Panc1 (cell line): Measurements from ENCODE around the gene GRHL1. TPM values are rescaled to one million over a fixed set of nuclear protein-coding genes. Genes with fewer than 3 reads are reported as not detected.

ENCODE experiments used
- ATAC-seq: fragments of 200-7000 bp; cut with Tn5 transposase; 2 replicates; pipeline ENCODE4 v1.9.1; 2020; ENCODE audit warnings: mild to moderate bottlenecking, moderate library complexity
- BruUV-seq: library from RNA; stranded (reverse); fragments of 400-500 nt; replicated peaks from 2 replicates; lab custom pipeline; 2021; lab: Mats Ljungman, UMichigan
- CTCF ChIA-PET: fragments of 300-600 bp; sonication (Branson Sonifier 250); formaldehyde crosslinking; loops from one replicate; lab custom pipeline; 2022; ENCODE audit warnings: antibody characterized with exemption; lab: Charles Lee
- POLR2A ChIA-PET: fragments of 300-600 bp; sonication (Branson Sonifier 250); formaldehyde crosslinking; loops from one replicate; lab custom pipeline; 2022; ENCODE audit warnings: antibody characterized with exemption; lab: Charles Lee
- DNase-seq: peaks from one replicate; pipeline ENCODE4 v3.0.0-alpha.2; 2010; ENCODE audit warnings: low read depth, low spot score
- H3K27ac ChIP-seq: 2 replicates; pipeline ENCODE4 v1.5.1; 2011; ENCODE audit warnings: mild to moderate bottlenecking, low read length, inconsistent platforms
- H3K27me3 ChIP-seq: fragments of 200-500 bp; sonication (Bioruptor generic); 2 replicates; pipeline ENCODE4 v1.6.0; 2014; ENCODE audit warnings: low read length, inconsistent platforms; ENCODE audit not compliant: control insufficient read depth, insufficient read depth
- H3K36me3 ChIP-seq: fragments of 200-500 bp; sonication (Bioruptor generic); 2 replicates; pipeline ENCODE4 v1.5.1; 2014; ENCODE audit warnings: inconsistent platforms, mild to moderate bottlenecking, low read length, moderate library complexity; ENCODE audit not compliant: control insufficient read depth, insufficient read depth
- H3K4me1 ChIP-seq: 2 replicates; pipeline ENCODE4 v1.5.1; 2011; ENCODE audit warnings: inconsistent platforms, mild to moderate bottlenecking, low read length, moderate library complexity; ENCODE audit not compliant: control insufficient read depth, insufficient read depth
- H3K4me3 ChIP-seq, 2 experiments: 2 replicates each; pipeline ENCODE4 v1.5.1; 2011 to 2012; ENCODE audit warnings: low read depth in 2 of 2, low read length in 2 of 2, mild to moderate bottlenecking in 2 of 2, inconsistent platforms in 1 of 2, moderate library complexity in 1 of 2
- H3K9me3 ChIP-seq: fragments of 200-500 bp; sonication (Bioruptor generic); 2 replicates; pipeline ENCODE4 v1.5.1; 2014; ENCODE audit warnings: low read depth, mild to moderate bottlenecking, inconsistent platforms, low read length, moderate library complexity; ENCODE audit not compliant: control insufficient read depth, insufficient read depth
- POLR2AphosphoS5 ChIP-seq: IDR thresholded peaks from 2 replicates; pipeline ENCODE4 v1.6.1; 2012; ENCODE audit warnings: mild to moderate bottlenecking, low read depth, low read length, moderate library complexity
- SIN3A ChIP-seq: IDR thresholded peaks from 2 replicates; pipeline ENCODE4 v1.6.1; 2012; ENCODE audit warnings: low read depth, mild to moderate bottlenecking, low read length, moderate library complexity, borderline replicate concordance; ENCODE audit not compliant: insufficient read depth
- TCF7L2 ChIP-seq: IDR thresholded peaks from 2 replicates; pipeline ENCODE4 v1.6.1; 2011; ENCODE audit warnings: mild to moderate bottlenecking, low read depth, low read length, inconsistent platforms
- in situ Hi-C: cut with HindIII; loops from 2 replicates; pipeline ENCODE4 v1.10.0; 2016; ENCODE audit warnings: low sequenced_read_pairs, low pct_unique_long_range_greater_than_20kb
- intact Hi-C: fragments of 100-400 bp; cut with micrococcal nuclease; formaldehyde crosslinking; loops from one replicate; pipeline ENCODE4 v1.10.0; 2022; ENCODE audit not compliant: unreplicated experiment
- total RNA-seq: library from RNA; stranded (reverse); gene quantifications from one replicate; pipeline ENCODE4 v1.2.1, GENCODE V29; 2021; ENCODE audit not compliant: unreplicated experiment
- TF ChIP-seq, protein P1 (sequence below): fragments of 450-650 bp; IDR thresholded peaks from 2 replicates; pipeline ENCODE4 v1.5.1; 2017; ENCODE audit warnings: mild to moderate bottlenecking
- TF ChIP-seq, protein P2 (sequence below), 2 experiments: IDR thresholded peaks; 2 replicates each; pipeline ENCODE4 v1.6.1; 2011 to 2012; ENCODE audit warnings: low read depth in 2 of 2, control low read depth in 1 of 2, low read length in 1 of 2, mild to moderate bottlenecking in 1 of 2, moderate library complexity in 1 of 2; ENCODE audit not compliant: insufficient read depth in 1 of 2

The GRHL1 gene
- total RNA-seq, 1 experiment from 2014 or later = 4.7 TPM

- ChIA-PET POLR2A (no interaction called here), CTCF (no interaction called here)
- H3K9me3 ChIP-seq = no peaks in the 10 kb centered on the region
- no peaks in the 10 kb centered on the region for H3K36me3 ChIP-seq
- TF ChIP-seq, protein P1, sequence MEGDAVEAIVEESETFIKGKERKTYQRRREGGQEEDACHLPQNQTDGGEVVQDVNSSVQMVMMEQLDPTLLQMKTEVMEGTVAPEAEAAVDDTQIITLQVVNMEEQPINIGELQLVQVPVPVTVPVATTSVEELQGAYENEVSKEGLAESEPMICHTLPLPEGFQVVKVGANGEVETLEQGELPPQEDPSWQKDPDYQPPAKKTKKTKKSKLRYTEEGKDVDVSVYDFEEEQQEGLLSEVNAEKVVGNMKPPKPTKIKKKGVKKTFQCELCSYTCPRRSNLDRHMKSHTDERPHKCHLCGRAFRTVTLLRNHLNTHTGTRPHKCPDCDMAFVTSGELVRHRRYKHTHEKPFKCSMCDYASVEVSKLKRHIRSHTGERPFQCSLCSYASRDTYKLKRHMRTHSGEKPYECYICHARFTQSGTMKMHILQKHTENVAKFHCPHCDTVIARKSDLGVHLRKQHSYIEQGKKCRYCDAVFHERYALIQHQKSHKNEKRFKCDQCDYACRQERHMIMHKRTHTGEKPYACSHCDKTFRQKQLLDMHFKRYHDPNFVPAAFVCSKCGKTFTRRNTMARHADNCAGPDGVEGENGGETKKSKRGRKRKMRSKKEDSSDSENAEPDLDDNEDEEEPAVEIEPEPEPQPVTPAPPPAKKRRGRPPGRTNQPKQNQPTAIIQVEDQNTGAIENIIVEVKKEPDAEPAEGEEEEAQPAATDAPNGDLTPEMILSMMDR = no peak
- BruUV-seq = no TSS peak
- H3K27ac ChIP-seq = no peak overlapping the region
- in situ Hi-C loops (no loop called here), intact Hi-C loops (no loop called here)
- no peak for DNase-seq
- H3K27me3 ChIP-seq = no peaks in the 10 kb centered on the region
- H3K4me1 ChIP-seq = peaks cover 16% of the 10 kb centered on the region
- no peak overlapping the region for H3K4me3 ChIP-seq
- no peak for ATAC-seq
Measured at GRCh38 chr2:10032746-10033105, 81.2 kb downstream of the GRHL1 start.

DNA sequence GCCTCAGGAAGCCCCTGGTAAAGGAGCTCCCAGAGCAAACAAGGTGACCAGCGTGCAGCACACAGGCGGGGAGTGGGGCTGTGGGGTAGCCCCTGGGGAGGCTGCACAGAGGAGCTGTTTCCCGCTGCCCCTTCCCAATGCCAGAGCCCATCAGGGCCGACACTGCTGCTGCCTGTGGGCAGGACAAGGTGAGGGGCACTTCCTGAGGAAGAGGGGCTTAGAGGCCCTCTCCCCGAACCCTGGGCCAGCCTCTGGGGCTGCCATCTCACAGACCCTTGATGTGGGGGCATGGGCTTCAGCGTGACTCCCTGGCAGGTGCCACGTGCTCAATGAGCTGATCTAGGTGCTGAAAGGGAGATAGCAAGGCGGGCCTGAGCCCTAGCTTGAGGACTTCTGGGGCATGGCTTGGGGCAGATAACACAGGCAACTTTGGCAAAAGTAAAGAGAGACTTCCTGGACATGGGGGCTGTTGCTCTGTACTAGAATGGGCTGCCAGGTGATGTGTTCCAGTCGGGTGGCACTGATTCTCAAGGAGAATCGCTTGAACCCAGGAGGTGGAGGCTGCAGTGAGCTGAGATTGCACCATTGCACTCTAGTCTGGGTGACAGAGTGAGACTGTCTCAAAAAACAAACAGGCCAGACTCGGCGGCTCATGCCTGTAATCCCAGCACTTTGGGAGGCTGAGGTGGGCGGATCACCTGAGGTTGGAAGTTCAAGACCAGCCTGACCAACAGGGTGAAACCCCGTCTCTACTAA is 81.9 kb downstream of the GRHL1 start:
- POLR2A ChIA-PET = interaction anchor here (0.6 kb wide), 1 partner anchor 698 kb away, joined by 3 read pairs; no protein-coding TSS in a partner anchor
- intact Hi-C loops = no loop called here
- DNase-seq (no peak), ATAC-seq (no peak)
- Histone ChIP-seq H3K9me3 (no peaks in the 10 kb centered on the region), H3K27ac (no peak overlapping the region), H3K4me3 (no peak overlapping the region), H3K36me3 (no peaks in the 10 kb centered on the region), H3K4me1 (peaks cover 16% of the 10 kb centered on the region), H3K27me3 (no peaks in the 10 kb centered on the region)
- CTCF ChIA-PET = no interaction called here
- BruUV-seq = no TSS peak
- in situ Hi-C loops = no loop called here
- TF ChIP-seq TCF7L2 (no peak), SIN3A (no peak), POLR2AphosphoS5 (no peak)
- TF ChIP-seq, protein P2, sequence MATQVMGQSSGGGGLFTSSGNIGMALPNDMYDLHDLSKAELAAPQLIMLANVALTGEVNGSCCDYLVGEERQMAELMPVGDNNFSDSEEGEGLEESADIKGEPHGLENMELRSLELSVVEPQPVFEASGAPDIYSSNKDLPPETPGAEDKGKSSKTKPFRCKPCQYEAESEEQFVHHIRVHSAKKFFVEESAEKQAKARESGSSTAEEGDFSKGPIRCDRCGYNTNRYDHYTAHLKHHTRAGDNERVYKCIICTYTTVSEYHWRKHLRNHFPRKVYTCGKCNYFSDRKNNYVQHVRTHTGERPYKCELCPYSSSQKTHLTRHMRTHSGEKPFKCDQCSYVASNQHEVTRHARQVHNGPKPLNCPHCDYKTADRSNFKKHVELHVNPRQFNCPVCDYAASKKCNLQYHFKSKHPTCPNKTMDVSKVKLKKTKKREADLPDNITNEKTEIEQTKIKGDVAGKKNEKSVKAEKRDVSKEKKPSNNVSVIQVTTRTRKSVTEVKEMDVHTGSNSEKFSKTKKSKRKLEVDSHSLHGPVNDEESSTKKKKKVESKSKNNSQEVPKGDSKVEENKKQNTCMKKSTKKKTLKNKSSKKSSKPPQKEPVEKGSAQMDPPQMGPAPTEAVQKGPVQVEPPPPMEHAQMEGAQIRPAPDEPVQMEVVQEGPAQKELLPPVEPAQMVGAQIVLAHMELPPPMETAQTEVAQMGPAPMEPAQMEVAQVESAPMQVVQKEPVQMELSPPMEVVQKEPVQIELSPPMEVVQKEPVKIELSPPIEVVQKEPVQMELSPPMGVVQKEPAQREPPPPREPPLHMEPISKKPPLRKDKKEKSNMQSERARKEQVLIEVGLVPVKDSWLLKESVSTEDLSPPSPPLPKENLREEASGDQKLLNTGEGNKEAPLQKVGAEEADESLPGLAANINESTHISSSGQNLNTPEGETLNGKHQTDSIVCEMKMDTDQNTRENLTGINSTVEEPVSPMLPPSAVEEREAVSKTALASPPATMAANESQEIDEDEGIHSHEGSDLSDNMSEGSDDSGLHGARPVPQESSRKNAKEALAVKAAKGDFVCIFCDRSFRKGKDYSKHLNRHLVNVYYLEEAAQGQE (IDR thresholded peaks at IDR 0.05; ENCODE audit: insufficient read depth in 1 of 2, low read depth in 2 of 2, low read length in 1 of 2) = no peak; a peak in 1 of 4 replicates
- TF ChIP-seq, protein P1 = no peak
